ENCODE measurements around the gene APMAP. TPM values are rescaled to one million over a fixed set of nuclear protein-coding genes. Genes with fewer than 3 reads are reported as not detected.

The APMAP gene
- total RNA-seq, 4 donors from 2014 or later, result 24.2 to 108 (median 29.3) TPM

DNA sequence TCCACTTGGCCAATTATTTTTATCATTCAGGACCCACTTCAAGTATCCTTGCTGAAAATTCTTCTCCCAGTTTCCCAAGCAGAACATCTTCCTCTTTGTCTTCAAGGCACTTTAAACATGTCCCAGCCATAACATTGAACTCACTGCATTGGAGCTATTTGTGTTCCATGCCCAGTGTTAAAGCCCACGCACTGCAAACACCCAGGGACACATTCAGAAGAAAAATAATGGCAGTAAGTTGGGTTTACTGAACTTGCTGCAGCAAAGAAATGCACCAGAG is 1.6 kb upstream of the APMAP start:
- intact Hi-C loops (cut with DNase I; ENCODE audit: low total_unique reads), result loop anchor here (1.0 to 5.0 kb wide), 5 partner anchors 71 to 1352 kb away; partner anchors contain the start of genes ENTPD6 and PYGB
- ATAC-seq, result no peak

GRCh38 chr20:24993337-24994185 is 1.0 kb upstream of the APMAP start:
- Histone ChIP-seq H3K36me3 (no peaks in the 10 kb centered on the region), H3K27ac (peak overlapping the region; percentile 94 to 98 (median 96)), H3K27me3 (no peaks in the 10 kb centered on the region), H3K4me3 (peak overlapping the region; percentile 85 to 92 (median 88)), H3K9me3 (no peaks in the 10 kb centered on the region), H3K4me1 (peaks cover 47 to 50% of the 10 kb centered on the region in 2 donors)
- ATAC-seq (no peak), DNase-seq (no peak)
- TF ChIP-seq POLR2A (IDR thresholded peaks at IDR 0.05), result no peak
- TF ChIP-seq, protein P1, sequence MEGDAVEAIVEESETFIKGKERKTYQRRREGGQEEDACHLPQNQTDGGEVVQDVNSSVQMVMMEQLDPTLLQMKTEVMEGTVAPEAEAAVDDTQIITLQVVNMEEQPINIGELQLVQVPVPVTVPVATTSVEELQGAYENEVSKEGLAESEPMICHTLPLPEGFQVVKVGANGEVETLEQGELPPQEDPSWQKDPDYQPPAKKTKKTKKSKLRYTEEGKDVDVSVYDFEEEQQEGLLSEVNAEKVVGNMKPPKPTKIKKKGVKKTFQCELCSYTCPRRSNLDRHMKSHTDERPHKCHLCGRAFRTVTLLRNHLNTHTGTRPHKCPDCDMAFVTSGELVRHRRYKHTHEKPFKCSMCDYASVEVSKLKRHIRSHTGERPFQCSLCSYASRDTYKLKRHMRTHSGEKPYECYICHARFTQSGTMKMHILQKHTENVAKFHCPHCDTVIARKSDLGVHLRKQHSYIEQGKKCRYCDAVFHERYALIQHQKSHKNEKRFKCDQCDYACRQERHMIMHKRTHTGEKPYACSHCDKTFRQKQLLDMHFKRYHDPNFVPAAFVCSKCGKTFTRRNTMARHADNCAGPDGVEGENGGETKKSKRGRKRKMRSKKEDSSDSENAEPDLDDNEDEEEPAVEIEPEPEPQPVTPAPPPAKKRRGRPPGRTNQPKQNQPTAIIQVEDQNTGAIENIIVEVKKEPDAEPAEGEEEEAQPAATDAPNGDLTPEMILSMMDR (IDR thresholded peaks at IDR 0.05 in 4 of 5, conservative IDR thresholded peaks at IDR 0.05 in 1 of 5), result peak in 2 of 5 experiments; percentile 11 to 35
- in situ Hi-C loops (cut with MboI; ENCODE audit: low sequenced_read_pairs in 4 of 4) (loop anchor here (5.0 to 25.0 kb wide), 8 partner anchors 181 to 1356 kb away; partner anchors contain the start of genes ABHD12 (in 3 of the 4), CST3 (in 1 of the 4), ENTPD6 (in 1 of the 4) and GINS1 (in 1 of the 4)), intact Hi-C loops (cut with DNase I; ENCODE audit: low total_unique reads) (loop anchor here (1.0 to 5.0 kb wide), 6 partner anchors 72 to 1351 kb away; partner anchors contain the start of genes ABHD12, ENTPD6 and PYGB)

More for the DNA sequence above, 1.6 kb upstream of the APMAP start:
- in situ Hi-C loops (cut with MboI; ENCODE audit: low sequenced_read_pairs in 4 of 4), result loop anchor here (5.0 to 25.0 kb wide), 8 partner anchors 181 to 1357 kb away; partner anchors contain the start of genes ABHD12 (in 3 of the 4), CST3 (in 1 of the 4), ENTPD6 (in 1 of the 4) and GINS1 (in 1 of the 4)
- Histone ChIP-seq H3K36me3 (no peaks in the 10 kb centered on the region), H3K27ac (peak overlapping the region in 2 of 4 donors; percentile 62 to 68), H3K27me3 (no peaks in the 10 kb centered on the region), H3K4me1 (peaks cover 45 to 47% of the 10 kb centered on the region in 2 donors), H3K9me3 (no peaks in the 10 kb centered on the region), H3K4me3 (no peak overlapping the region)
- no peak for TF ChIP-seq POLR2A (IDR thresholded peaks at IDR 0.05)
- TF ChIP-seq, protein P1 (IDR thresholded peaks at IDR 0.05 in 4 of 5, conservative IDR thresholded peaks at IDR 0.05 in 1 of 5), result no peak
- no peak for DNase-seq

- peaks cover 44 to 46% of the 10 kb centered on the region in 2 donors for H3K4me1 ChIP-seq
- intact Hi-C loops (cut with DNase I; ENCODE audit: low total_unique reads), result loop anchor here (2.0 to 5.0 kb wide), 4 partner anchors 205 to 1350 kb away; partner anchors contain the start of genes ABHD12, ENTPD6 and PYGB
- H3K36me3 ChIP-seq, result no peaks in the 10 kb centered on the region
- in situ Hi-C loops (cut with MboI; ENCODE audit: low sequenced_read_pairs in 4 of 4), result loop anchor here (5.0 to 25.0 kb wide), 8 partner anchors 183 to 1355 kb away; partner anchors contain the start of genes ABHD12 (in 3 of the 4), CST3 (in 1 of the 4), ENTPD6 (in 1 of the 4) and GINS1 (in 1 of the 4)
- peak overlapping the region; percentile 85 to 92 (median 88) for H3K4me3 ChIP-seq
- DNase-seq, result no peak
- TF ChIP-seq, protein P1 (IDR thresholded peaks at IDR 0.05 in 4 of 5, conservative IDR thresholded peaks at IDR 0.05 in 1 of 5), result no peak
- no peak for TF ChIP-seq POLR2A (IDR thresholded peaks at IDR 0.05)
- ATAC-seq, result peak; percentile 16 to 28
- H3K9me3 ChIP-seq, result no peaks in the 10 kb centered on the region
- H3K27me3 ChIP-seq, result no peaks in the 10 kb centered on the region
- peak overlapping the region; percentile 94 to 98 (median 96) for H3K27ac ChIP-seq
Observed at GRCh38 chr20:24991897-24992486, 559 bp downstream of the APMAP start.

- Histone ChIP-seq H3K9me3 (no peaks in the 10 kb centered on the region), H3K36me3 (no peaks in the 10 kb centered on the region), H3K4me1 (peaks cover 53 to 56% of the 10 kb centered on the region in 2 donors), H3K27me3 (no peaks in the 10 kb centered on the region), H3K27ac (no peak overlapping the region), H3K4me3 (peak overlapping the region in 3 of 4 donors; percentile 85 to 92 (median 88))
- ATAC-seq (no peak), DNase-seq (no peak)
- in situ Hi-C loops (cut with MboI; ENCODE audit: low sequenced_read_pairs in 4 of 4), result loop anchor here (5.0 to 25.0 kb wide), 8 partner anchors 184 to 1354 kb away; partner anchors contain the start of genes ABHD12 (in 3 of the 4), CST3 (in 1 of the 4), ENTPD6 (in 1 of the 4) and GINS1 (in 1 of the 4)
- TF ChIP-seq, protein P1 (IDR thresholded peaks at IDR 0.05 in 4 of 5, conservative IDR thresholded peaks at IDR 0.05 in 1 of 5), result no peak
- no peak for TF ChIP-seq POLR2A (IDR thresholded peaks at IDR 0.05)
- intact Hi-C loops (cut with DNase I; ENCODE audit: low total_unique reads), result loop anchor here (5.0 kb wide), 3 partner anchors 206 to 1349 kb away; partner anchors contain the start of genes ENTPD6 and PYGB
Observed at GRCh38 chr20:24990810-24991252, 1.7 kb downstream of the APMAP start.

All from gastrocnemius medialis (tissue), 4 donors.